C4-2B (cell line): ENCODE data around the gene LARGE1.

Source experiments
- ZFX ChIP-seq: fragments of 450-650 bp; IDR thresholded peaks from 2 replicates; pipeline ENCODE4 v1.6.1; 2017
- TF ChIP-seq, protein P1 (sequence below): fragments of 450-650 bp; conservative IDR thresholded peaks from 2 replicates; pipeline ENCODE4 v1.5.1; 2017; ENCODE audit warnings: mild to moderate bottlenecking

GRCh38 chr22:33867971-33868370 lies 52.3 kb downstream of the LARGE1 start:
- TF ChIP-seq, protein P1, sequence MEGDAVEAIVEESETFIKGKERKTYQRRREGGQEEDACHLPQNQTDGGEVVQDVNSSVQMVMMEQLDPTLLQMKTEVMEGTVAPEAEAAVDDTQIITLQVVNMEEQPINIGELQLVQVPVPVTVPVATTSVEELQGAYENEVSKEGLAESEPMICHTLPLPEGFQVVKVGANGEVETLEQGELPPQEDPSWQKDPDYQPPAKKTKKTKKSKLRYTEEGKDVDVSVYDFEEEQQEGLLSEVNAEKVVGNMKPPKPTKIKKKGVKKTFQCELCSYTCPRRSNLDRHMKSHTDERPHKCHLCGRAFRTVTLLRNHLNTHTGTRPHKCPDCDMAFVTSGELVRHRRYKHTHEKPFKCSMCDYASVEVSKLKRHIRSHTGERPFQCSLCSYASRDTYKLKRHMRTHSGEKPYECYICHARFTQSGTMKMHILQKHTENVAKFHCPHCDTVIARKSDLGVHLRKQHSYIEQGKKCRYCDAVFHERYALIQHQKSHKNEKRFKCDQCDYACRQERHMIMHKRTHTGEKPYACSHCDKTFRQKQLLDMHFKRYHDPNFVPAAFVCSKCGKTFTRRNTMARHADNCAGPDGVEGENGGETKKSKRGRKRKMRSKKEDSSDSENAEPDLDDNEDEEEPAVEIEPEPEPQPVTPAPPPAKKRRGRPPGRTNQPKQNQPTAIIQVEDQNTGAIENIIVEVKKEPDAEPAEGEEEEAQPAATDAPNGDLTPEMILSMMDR, result no peak
- no peak for TF ChIP-seq ZFX
